GM23338 (cell line): Measurements from ENCODE around the gene NXPH4. TPM values are rescaled to one million over a fixed set of nuclear protein-coding genes. Genes with fewer than 3 reads are reported as not detected.

Source experiments
- ATAC-seq: fragments of 200-7000 bp; cut with Tn5 transposase; 3 replicates; pipeline ENCODE4 v1.9.1; 2020
- DNase-seq: peaks from one replicate; pipeline ENCODE4 v3.0.0-alpha.2; 2015; ENCODE audit warnings: low spot score
- H2AFZ ChIP-seq: fragments of 200-600 bp; sonication (generic); 2 replicates; pipeline ENCODE4 v1.8.0; 2016; ENCODE audit warnings: antibody characterized with exemption, mild to moderate bottlenecking, moderate library complexity
- H3F3A ChIP-seq: fragments of 200-600 bp; sonication (generic); replicated peaks from 2 replicates; pipeline ENCODE4 v1.8.0; 2017; ENCODE audit warnings: antibody characterized with exemption, mixed run types, low read depth
- H3K27ac ChIP-seq: fragments of 200-600 bp; sonication (generic); 2 replicates; pipeline ENCODE4 v1.6.1; 2016; ENCODE audit warnings: low read depth
- H3K27me3 ChIP-seq: fragments of 200-600 bp; sonication (generic); 2 replicates; pipeline ENCODE4 v1.8.0; 2016; ENCODE audit warnings: mild to moderate bottlenecking, mixed run types, moderate library complexity; ENCODE audit not compliant: insufficient read depth
- H3K36me3 ChIP-seq: fragments of 200-600 bp; sonication (generic); 2 replicates; pipeline ENCODE4 v1.8.0; 2016; ENCODE audit warnings: mild to moderate bottlenecking; ENCODE audit not compliant: insufficient read depth
- H3K4me1 ChIP-seq: fragments of 200-600 bp; sonication (generic); 2 replicates; pipeline ENCODE4 v1.8.0; 2016; ENCODE audit warnings: mild to moderate bottlenecking, moderate library complexity; ENCODE audit not compliant: insufficient read depth
- H3K4me2 ChIP-seq: fragments of 200-600 bp; sonication (generic); 2 replicates; pipeline ENCODE4 v1.7.1; 2017; ENCODE audit warnings: mixed run types
- H3K4me3 ChIP-seq: fragments of 200-600 bp; sonication (generic); 2 replicates; pipeline ENCODE4 v1.6.1; 2016; ENCODE audit warnings: mixed run types
- H3K79me2 ChIP-seq: fragments of 200-600 bp; sonication (generic); replicated peaks from 2 replicates; pipeline ENCODE4 v1.8.0; 2017; ENCODE audit warnings: mild to moderate bottlenecking; ENCODE audit not compliant: insufficient read depth
- H3K9me2 ChIP-seq: fragments of 200-600 bp; sonication (generic); 2 replicates; pipeline ENCODE4 v1.8.0; 2017; ENCODE audit not compliant: insufficient read depth
- H4K20me1 ChIP-seq: fragments of 200-600 bp; sonication (generic); replicated peaks from 2 replicates; pipeline ENCODE4 v1.8.0; 2017; ENCODE audit warnings: mild to moderate bottlenecking; ENCODE audit not compliant: insufficient read depth
- H3K27ac Mint-ChIP-seq: 2 replicates; pipeline ENCODE4 v1.8.0; 2020; ENCODE audit warnings: inconsistent platforms, mild to moderate bottlenecking, moderate library complexity, mixed read lengths
- H3K27me3 Mint-ChIP-seq: 3 replicates; pipeline ENCODE4 v1.8.0; 2022; ENCODE audit warnings: low read depth, mild to moderate bottlenecking, moderate library complexity, mixed read lengths, inconsistent platforms; ENCODE audit not compliant: insufficient read depth, poor library complexity
- H3K36me3 Mint-ChIP-seq: 3 replicates; pipeline ENCODE4 v1.8.0; 2021; ENCODE audit warnings: low read depth, mild to moderate bottlenecking, inconsistent platforms, moderate library complexity, mixed read lengths
- H3K4me1 Mint-ChIP-seq: 3 replicates; pipeline ENCODE4 v1.8.0; 2020; ENCODE audit warnings: mild to moderate bottlenecking, inconsistent platforms, mixed read lengths
- H3K4me3 Mint-ChIP-seq: 3 replicates; pipeline ENCODE4 v1.8.0; 2021; ENCODE audit warnings: moderate library complexity, mild to moderate bottlenecking, inconsistent platforms, mixed read lengths
- H3K9me3 Mint-ChIP-seq: 3 replicates; pipeline ENCODE4 v1.8.0; 2020; ENCODE audit warnings: moderate library complexity, mild to moderate bottlenecking, inconsistent platforms, mixed read lengths
- ETS1 ChIP-seq: IDR thresholded peaks from 2 replicates; pipeline ENCODE4 v1.6.1; 2016; ENCODE audit warnings: antibody characterized with exemption
- EZH2 ChIP-seq: fragments of 200-600 bp; sonication (generic); IDR thresholded peaks from one replicate; pipeline ENCODE4 v1.8.0; 2017; ENCODE audit warnings: antibody characterized with exemption, mild to moderate bottlenecking, low read depth; ENCODE audit not compliant: unreplicated experiment
- EZH2phosphoT487 ChIP-seq: fragments of 200-600 bp; sonication (generic); IDR thresholded peaks from one replicate; pipeline ENCODE4 v1.8.1; 2018; ENCODE audit warnings: antibody characterized with exemption; ENCODE audit not compliant: unreplicated experiment
- JUNB ChIP-seq: IDR thresholded peaks from one replicate; pipeline ENCODE4 v1.6.1; 2016; ENCODE audit warnings: antibody characterized with exemption; ENCODE audit not compliant: unreplicated experiment
- NANOG ChIP-seq: IDR thresholded peaks from 2 replicates; pipeline ENCODE4 v1.6.1; 2016; ENCODE audit warnings: antibody characterized with exemption, borderline replicate concordance
- POLR2AphosphoS5 ChIP-seq: IDR thresholded peaks from 2 replicates; pipeline ENCODE4 v1.6.1; 2016; ENCODE audit warnings: antibody characterized with exemption, low read depth
- REST ChIP-seq: IDR thresholded peaks from one replicate; pipeline ENCODE4 v1.6.1; 2018; ENCODE audit warnings: antibody characterized with exemption; ENCODE audit not compliant: unreplicated experiment
- ZNF114 ChIP-seq: fragments of 250-450 bp; sonication (Bioruptor Pico); IDR thresholded peaks from 2 replicates; pipeline ENCODE4 v1.5.0; 2020; ENCODE audit warnings: mild to moderate bottlenecking, moderate library complexity
- ZNF331 ChIP-seq: fragments of 250-450 bp; sonication (Bioruptor Pico); IDR thresholded peaks from 2 replicates; pipeline ENCODE4 v1.5.0; 2020; ENCODE audit warnings: low read depth, mild to moderate bottlenecking, moderate library complexity
- polyA plus RNA-seq: library from polyadenylated mRNA; unstranded; fragments of >200 nt; fragmentation: Nextera tagmentation; extraction: Ambion mirVana; gene quantifications from 2 replicates; pipeline ENCODE4 v1.2.1, GENCODE V29; 2016
- total RNA-seq: library from RNA; depleted of rRNA; stranded (reverse); fragments of >200 nt; shearing (Covaris generic); gene quantifications from 2 replicates; pipeline ENCODE4 v1.2.3, GENCODE V29; 2014

Gene NXPH4
- total and polyA plus RNA-seq, 2 experiments from 2014 or later: 0.89 to 1.5 TPM

GRCh38 chr12:57234233-57234570 lies 17.6 kb downstream of the NXPH4 start (continued):
- TF ChIP-seq ETS1 (no peak), EZH2phosphoT487 (no peak), JUNB (no peak), ZNF114 (CRISPR knock-in tag) (no peak), NANOG (no peak), REST (no peak), POLR2AphosphoS5 (no peak)

GRCh38 chr12:57234571-57235016 lies 18.0 kb downstream of the NXPH4 start:
- DNase-seq (no peak), ATAC-seq (no peak)
- no peak overlapping the region for H3K4me3 ChIP-seq
- Mint-ChIP-seq H3K9me3 (no peaks in the 10 kb centered on the region; the same call in 2 of the 3 replicates), H3K4me1 (peaks cover 70% of the 10 kb centered on the region), H3K27me3 (peaks cover 74% of the 10 kb centered on the region), H3K36me3 (peaks cover 57% of the 10 kb centered on the region), H3K27ac (no peak overlapping the region), H3K4me3 (peak overlapping the region; percentile 50; the same call in 1 of the 3 replicates)
- H3K79me2 ChIP-seq: peaks cover 25% of the 10 kb centered on the region
- H3K4me2 ChIP-seq: peak overlapping the region; percentile 99; the same call in 1 of the 2 replicates
- H3K27ac ChIP-seq: no peak overlapping the region
- H3K9me2 ChIP-seq: no peaks in the 10 kb centered on the region
- H3F3A ChIP-seq: peaks cover 51% of the 10 kb centered on the region
- H3K27me3 ChIP-seq: peaks cover 60% of the 10 kb centered on the region
- no peak for TF ChIP-seq POLR2AphosphoS5
- no peak for TF ChIP-seq ETS1
- TF ChIP-seq ZNF331 (CRISPR knock-in tag): no peak
- TF ChIP-seq EZH2: no peak
- no peak for TF ChIP-seq REST
- H3K36me3 ChIP-seq: peaks cover 26% of the 10 kb centered on the region
- H4K20me1 ChIP-seq: peaks cover 34% of the 10 kb centered on the region
- peaks cover 46% of the 10 kb centered on the region for H3K4me1 ChIP-seq
- no peak overlapping the region for H2AFZ ChIP-seq
